Smooth muscle cell (in vitro differentiated cells): Measurements from ENCODE around the gene MLEC. TPM values are rescaled to one million over a fixed set of nuclear protein-coding genes. Genes with fewer than 3 reads are reported as not detected.

Source experiments
- DNase-seq: peaks from one replicate; lab custom pipeline; 2025; ENCODE audit not compliant: unreplicated experiment; lab: John Stamatoyannopoulos, UW
- H2AFZ ChIP-seq: fragments of 200-600 bp; sonication (generic); 2 replicates; pipeline ENCODE4 v1.6.0; 2016; ENCODE audit warnings: antibody characterized with exemption, low read depth, mild to moderate bottlenecking
- H3F3A ChIP-seq: fragments of 200-600 bp; sonication (generic); 2 replicates; pipeline ENCODE4 v1.6.0; 2017; ENCODE audit warnings: antibody characterized with exemption, low read depth
- H3K27ac ChIP-seq: fragments of 200-600 bp; sonication (generic); 2 replicates; pipeline ENCODE4 v1.5.1; 2016; ENCODE audit warnings: low read depth, mild to moderate bottlenecking
- H3K27me3 ChIP-seq: fragments of 200-600 bp; sonication (generic); 2 replicates; pipeline ENCODE4 v1.6.1; 2016; ENCODE audit warnings: low read depth, mild to moderate bottlenecking
- H3K36me3 ChIP-seq: fragments of 200-600 bp; sonication (generic); 2 replicates; pipeline ENCODE4 v1.5.1; 2016; ENCODE audit warnings: low read depth
- H3K4me1 ChIP-seq: fragments of 200-600 bp; sonication (generic); 2 replicates; pipeline ENCODE4 v1.5.1; 2016; ENCODE audit warnings: low read depth
- H3K4me2 ChIP-seq: fragments of 200-600 bp; sonication (generic); 2 replicates; pipeline ENCODE4 v1.6.0; 2016; ENCODE audit warnings: mild to moderate bottlenecking
- H3K4me3 ChIP-seq: fragments of 200-600 bp; sonication (generic); 2 replicates; pipeline ENCODE4 v1.5.1; 2016; ENCODE audit warnings: mild to moderate bottlenecking
- H3K79me2 ChIP-seq: fragments of 200-600 bp; sonication (generic); 2 replicates; pipeline ENCODE4 v1.6.0; 2016; ENCODE audit warnings: low read depth, mild to moderate bottlenecking
- H3K9ac ChIP-seq: fragments of 200-600 bp; sonication (generic); 2 replicates; pipeline ENCODE4 v1.6.0; 2016; ENCODE audit warnings: low read depth
- H3K9me3 ChIP-seq: fragments of 200-600 bp; sonication (generic); replicated peaks from 2 replicates; pipeline ENCODE4 v1.5.1; 2016; ENCODE audit warnings: low read depth
- H4K20me1 ChIP-seq: fragments of 200-600 bp; sonication (generic); 2 replicates; pipeline ENCODE4 v1.6.0; 2016; ENCODE audit warnings: low read depth
- CTCF ChIP-seq: fragments of 200-600 bp; sonication (generic); IDR thresholded peaks from 2 replicates; pipeline ENCODE4 v1.5.1; 2017; ENCODE audit warnings: borderline replicate concordance, mild to moderate bottlenecking, antibody characterized with exemption; ENCODE audit not compliant: insufficient read depth, poor library complexity, severe bottlenecking
- WGBS: methylation state at CpG from one replicate; pipeline ENCODE4 v1.1.7; 2016; ENCODE audit warnings: low lambda C conversion rate; 5-methylcytosine and 5-hydroxymethylcytosine counted together
- polyA plus RNA-seq: library from polyadenylated mRNA; unstranded; fragments of >200 nt; fragmentation: Nextera tagmentation; extraction: Ambion mirVana; gene quantifications from 2 replicates; pipeline ENCODE4 v1.2.1, GENCODE V29; 2016
- total RNA-seq: library from RNA; depleted of rRNA; stranded (reverse); fragments of >200 nt; gene quantifications from 2 replicates; pipeline ENCODE4 v1.2.3, GENCODE V29; 2014

Gene MLEC
- total and polyA plus RNA-seq, 2 experiments from 2014 or later, result 70.7 to 230 TPM

GRCh38 chr12:120663741-120664140 is 23.2 kb upstream of the MLEC start:
- WGBS, result 80% methylated on average over 5 of the region's 5 CpGs
- no peaks in the 10 kb centered on the region for H3K79me2 ChIP-seq
- H3K4me3 ChIP-seq, result no peak overlapping the region
- no peak overlapping the region for H3K9ac ChIP-seq
- no peak overlapping the region for H3K27ac ChIP-seq
- no peaks in the 10 kb centered on the region for H4K20me1 ChIP-seq
- no peaks in the 10 kb centered on the region for H3F3A ChIP-seq
- H3K4me1 ChIP-seq, result peaks cover 1% of the 10 kb centered on the region
- H3K4me2 ChIP-seq, result no peak overlapping the region
- no peaks in the 10 kb centered on the region for H3K9me3 ChIP-seq
- no peak overlapping the region for H2AFZ ChIP-seq
- no peaks in the 10 kb centered on the region for H3K27me3 ChIP-seq
- DNase-seq, result no peak
- TF ChIP-seq CTCF, result no peak
- no peaks in the 10 kb centered on the region for H3K36me3 ChIP-seq

GRCh38 chr12:120666571-120667390 is 20.2 kb upstream of the MLEC start:
- Histone ChIP-seq H3K27ac (no peak overlapping the region), H3K27me3 (no peaks in the 10 kb centered on the region), H3K4me2 (no peak overlapping the region), H3K36me3 (no peaks in the 10 kb centered on the region), H2AFZ (no peak overlapping the region), H3K4me3 (no peak overlapping the region), H3K9ac (no peak overlapping the region), H3K4me1 (peaks cover 10% of the 10 kb centered on the region), H4K20me1 (no peaks in the 10 kb centered on the region), H3K79me2 (no peaks in the 10 kb centered on the region), H3F3A (no peaks in the 10 kb centered on the region), H3K9me3 (no peaks in the 10 kb centered on the region)
- no peak for TF ChIP-seq CTCF
- no peak for DNase-seq
- WGBS, result 85% methylated on average over 24 of the region's 34 CpGs

- DNase-seq, result no peak
- Histone ChIP-seq H2AFZ (no peak overlapping the region), H3K36me3 (no peaks in the 10 kb centered on the region), H3F3A (no peaks in the 10 kb centered on the region), H4K20me1 (no peaks in the 10 kb centered on the region), H3K79me2 (no peaks in the 10 kb centered on the region), H3K4me3 (no peak overlapping the region), H3K27ac (no peak overlapping the region), H3K4me2 (no peak overlapping the region), H3K4me1 (peaks cover 10% of the 10 kb centered on the region), H3K27me3 (no peaks in the 10 kb centered on the region), H3K9ac (no peak overlapping the region), H3K9me3 (no peaks in the 10 kb centered on the region)
- WGBS, result 83% methylated on average over 20 of the region's 20 CpGs
- no peak for TF ChIP-seq CTCF
Observed at GRCh38 chr12:120668091-120668867, 18.7 kb upstream of the MLEC start.
